NCI-H748 (cell line): ENCODE results near the gene PAQR9.

Experiments used
- DNase-seq: peaks from one replicate; lab custom pipeline; 2025; ENCODE audit not compliant: unreplicated experiment; lab: John Stamatoyannopoulos, UW

Gene PAQR9

DNA sequence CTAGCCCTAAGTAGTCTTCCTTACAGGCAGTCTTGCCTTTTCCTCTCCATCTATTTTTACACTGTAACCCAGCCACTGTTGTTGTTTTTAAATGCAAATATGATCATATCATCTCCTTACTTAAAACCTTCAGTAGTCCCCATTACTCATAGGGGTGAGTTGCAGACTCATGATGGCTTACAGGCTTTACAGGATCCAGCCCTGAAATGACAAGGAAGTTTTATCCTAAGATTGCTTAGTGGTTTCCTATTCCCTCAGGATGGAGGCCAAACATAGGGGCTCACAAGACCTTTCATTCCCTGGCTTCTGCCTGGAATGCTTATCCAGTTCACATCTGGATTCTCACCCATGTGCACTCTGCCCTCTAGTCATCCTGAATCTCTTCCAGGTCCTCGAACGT is 46.9 kb downstream of the PAQR9 start:
- DNase-seq, result no peak

DNA sequence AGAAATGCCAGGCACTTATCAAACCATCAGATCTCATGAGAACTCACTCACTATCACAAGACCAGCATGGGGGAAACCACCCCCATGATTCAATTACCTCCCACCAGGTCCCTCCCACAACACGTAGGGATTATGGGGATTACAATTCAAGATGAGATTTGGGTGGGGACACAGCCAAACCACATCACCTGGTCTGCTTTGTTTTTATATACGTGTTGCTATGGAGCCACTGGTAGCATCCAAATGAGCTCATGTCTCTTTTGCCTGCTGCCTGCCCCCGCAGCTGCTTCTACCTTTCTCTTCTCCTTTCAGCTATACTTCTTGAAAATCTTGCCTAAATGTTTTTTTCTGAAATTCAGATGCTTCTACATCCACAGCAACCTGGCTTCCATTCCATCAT is 47.8 kb downstream of the PAQR9 start:
- DNase-seq, result no peak

- no peak for DNase-seq
Measured at GRCh38 chr3:142914286-142914811, 49.1 kb downstream of the PAQR9 start.

GRCh38 chr3:142913432-142913831 is 50.0 kb downstream of the PAQR9 start:
- DNase-seq, result no peak

GRCh38 chr3:142912402-142913172 is 50.9 kb downstream of the PAQR9 start:
- no peak for DNase-seq
